ENCODE results near the gene CCHCR1.

DNA sequence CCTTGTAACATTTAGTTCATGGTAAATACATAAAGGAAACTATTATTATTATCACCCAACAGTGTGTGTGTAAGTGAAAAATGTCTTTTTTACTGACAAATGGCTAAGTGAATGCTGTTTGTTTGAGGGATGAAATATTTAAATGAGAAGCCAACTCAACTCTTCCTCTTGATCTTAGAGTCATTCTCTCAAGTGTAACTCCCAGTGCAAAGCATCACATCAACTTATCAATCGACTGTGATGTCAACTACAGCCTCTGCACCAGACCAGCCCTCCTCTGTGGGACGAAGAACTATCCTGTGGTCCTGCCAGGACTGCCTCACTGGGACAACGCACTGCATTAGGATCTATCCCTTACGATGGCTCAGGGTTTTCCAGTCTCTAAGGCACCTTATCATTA is 50.5 kb downstream of the CCHCR1 start:
- TF ChIP-seq CBX8 (IDR thresholded peaks at IDR 0.05; ENCODE audit: borderline replicate concordance, low read depth, low read length) (no peak), SRF (IDR thresholded peaks at IDR 0.05; ENCODE audit: low read depth, low read length) (no peak)
